SK-N-MC (cell line): ENCODE results near the gene FBLN1.

Experiments used
- DNase-seq: peaks from one replicate; pipeline ENCODE4 v3.0.0-alpha.2; 2011; ENCODE audit warnings: low read depth, low spot score
- H3K27ac ChIP-seq: fragments of 200-600 bp; sonication (generic); 2 replicates; pipeline ENCODE4 v1.5.1; 2016; ENCODE audit warnings: mixed run types
- H3K36me3 ChIP-seq: fragments of 200-600 bp; sonication (generic); 2 replicates; pipeline ENCODE4 v1.6.1; 2017; ENCODE audit warnings: antibody characterized with exemption, low read length, mixed read lengths; ENCODE audit not compliant: insufficient read depth
- H3K4me3 ChIP-seq: fragments of 200-600 bp; sonication (generic); 2 replicates; pipeline ENCODE4 v1.5.1; 2016
- H3K9ac ChIP-seq: fragments of 200-600 bp; sonication (generic); 2 replicates; pipeline ENCODE4 v1.8.0; 2017; ENCODE audit warnings: mixed run types, mixed read lengths; ENCODE audit not compliant: insufficient read length
- H3K9me3 ChIP-seq: fragments of 200-600 bp; sonication (generic); 2 replicates; pipeline ENCODE4 v1.6.1; 2017; ENCODE audit warnings: low read depth, mild to moderate bottlenecking, antibody characterized with exemption, low read length, moderate library complexity, mixed read lengths
- EZH2 ChIP-seq: fragments of 200-600 bp; sonication (generic); IDR thresholded peaks from one replicate; pipeline ENCODE4 v1.6.1; 2017; ENCODE audit warnings: antibody characterized with exemption
- FOXP2 ChIP-seq: optimal IDR thresholded peaks from 2 replicates; pipeline ENCODE3; 2011; ENCODE audit warnings: mild to moderate bottlenecking, moderate library complexity; ENCODE audit not compliant: insufficient read depth; ENCODE audit errors: extremely low read length, control extremely low read depth
- POLR2AphosphoS5 ChIP-seq: IDR thresholded peaks from 2 replicates; pipeline ENCODE4 v1.6.1; 2012; ENCODE audit warnings: mild to moderate bottlenecking, low read depth, low read length, borderline replicate concordance

Gene FBLN1

GRCh38 chr22:45549762-45550378 lies 47.2 kb downstream of the FBLN1 start:
- no peak overlapping the region for H3K27ac ChIP-seq
- no peak overlapping the region for H3K9ac ChIP-seq
- TF ChIP-seq POLR2AphosphoS5 (no peak), EZH2 (no peak), FOXP2 (no peak)
- H3K36me3 ChIP-seq = peaks cover 22% of the 10 kb centered on the region; the same call in 1 of the 2 replicates
- H3K4me3 ChIP-seq = no peak overlapping the region
- H3K9me3 ChIP-seq = no peaks in the 10 kb centered on the region
- no peak for DNase-seq

- H3K27ac ChIP-seq = no peak overlapping the region
- peaks cover 20% of the 10 kb centered on the region; the same call in 1 of the 2 replicates for H3K36me3 ChIP-seq
- no peak for DNase-seq
- H3K9ac ChIP-seq = no peak overlapping the region
- no peak overlapping the region for H3K4me3 ChIP-seq
- no peaks in the 10 kb centered on the region for H3K9me3 ChIP-seq
- TF ChIP-seq FOXP2 (no peak), POLR2AphosphoS5 (no peak), EZH2 (no peak)
These were observed 47.7 kb downstream of the FBLN1 start for GRCh38 chr22:45550416-45550815.

- H3K27ac ChIP-seq = no peak overlapping the region
- peaks cover 20% of the 10 kb centered on the region; the same call in 1 of the 2 replicates for H3K36me3 ChIP-seq
These were observed 48.2 kb downstream of the FBLN1 start for GRCh38 chr22:45550891-45551290.

GRCh38 chr22:45551310-45552016 lies 48.8 kb downstream of the FBLN1 start:
- H3K9me3 ChIP-seq = no peaks in the 10 kb centered on the region
- H3K4me3 ChIP-seq = no peak overlapping the region
- H3K27ac ChIP-seq = no peak overlapping the region
- H3K36me3 ChIP-seq = peaks cover 20% of the 10 kb centered on the region; the same call in 1 of the 2 replicates
- H3K9ac ChIP-seq = no peak overlapping the region
- TF ChIP-seq POLR2AphosphoS5 (no peak), FOXP2 (no peak), EZH2 (no peak)
- no peak for DNase-seq

More at GRCh38 chr22:45550891-45551290, 48.2 kb downstream of the FBLN1 start:
- H3K9me3 ChIP-seq = no peaks in the 10 kb centered on the region
- no peak for DNase-seq
- no peak overlapping the region for H3K4me3 ChIP-seq
- TF ChIP-seq FOXP2 (no peak), POLR2AphosphoS5 (no peak), EZH2 (no peak)
- H3K9ac ChIP-seq = no peak overlapping the region

GRCh38 chr22:45552017-45552411 lies 49.3 kb downstream of the FBLN1 start:
- Histone ChIP-seq H3K4me3 (no peak overlapping the region), H3K27ac (no peak overlapping the region), H3K36me3 (peaks cover 17% of the 10 kb centered on the region; the same call in 1 of the 2 replicates), H3K9ac (no peak overlapping the region), H3K9me3 (no peaks in the 10 kb centered on the region)
- no peak for DNase-seq
- TF ChIP-seq EZH2 (no peak), POLR2AphosphoS5 (no peak), FOXP2 (no peak)

GRCh38 chr22:45552580-45553350 lies 50.1 kb downstream of the FBLN1 start:
- H3K27ac ChIP-seq = no peak overlapping the region

GRCh38 chr22:45553351-45554039 lies 50.8 kb downstream of the FBLN1 start:
- Histone ChIP-seq H3K27ac (no peak overlapping the region), H3K4me3 (no peak overlapping the region), H3K9me3 (no peaks in the 10 kb centered on the region), H3K36me3 (peaks cover 10% of the 10 kb centered on the region; the same call in 1 of the 2 replicates), H3K9ac (no peak overlapping the region)
- TF ChIP-seq FOXP2 = peak; percentile 56
- no peak for TF ChIP-seq POLR2AphosphoS5
- no peak for TF ChIP-seq EZH2
- DNase-seq = no peak

More at GRCh38 chr22:45552580-45553350, 50.1 kb downstream of the FBLN1 start:
- Histone ChIP-seq H3K36me3 (peaks cover 12% of the 10 kb centered on the region; the same call in 1 of the 2 replicates), H3K9me3 (no peaks in the 10 kb centered on the region), H3K9ac (no peak overlapping the region), H3K4me3 (no peak overlapping the region)
- DNase-seq = no peak
- no peak for TF ChIP-seq EZH2

GRCh38 chr22:45554040-45554406 lies 51.3 kb downstream of the FBLN1 start:
- no peak overlapping the region for H3K9ac ChIP-seq
- H3K4me3 ChIP-seq = no peak overlapping the region
- no peak for DNase-seq
- peaks cover 12% of the 10 kb centered on the region; the same call in 1 of the 2 replicates for H3K36me3 ChIP-seq
- H3K27ac ChIP-seq = no peak overlapping the region
- no peaks in the 10 kb centered on the region for H3K9me3 ChIP-seq
- TF ChIP-seq POLR2AphosphoS5 = no peak
- TF ChIP-seq FOXP2 = peak; percentile 3
